NCI-H510A treated with DMSO at 0.1 percent for 48 hours (cell line): ENCODE measurements around the gene ADIG.
"Not testable (repeated sequence)": the region's sequence is repeated elsewhere in the genome, so short reads cannot be mapped to it uniquely, and the experiment has no call there.

Experiments
- DNase-seq: peaks from one replicate; lab custom pipeline; 2025; lab: John Stamatoyannopoulos, UW

Gene ADIG

DNA sequence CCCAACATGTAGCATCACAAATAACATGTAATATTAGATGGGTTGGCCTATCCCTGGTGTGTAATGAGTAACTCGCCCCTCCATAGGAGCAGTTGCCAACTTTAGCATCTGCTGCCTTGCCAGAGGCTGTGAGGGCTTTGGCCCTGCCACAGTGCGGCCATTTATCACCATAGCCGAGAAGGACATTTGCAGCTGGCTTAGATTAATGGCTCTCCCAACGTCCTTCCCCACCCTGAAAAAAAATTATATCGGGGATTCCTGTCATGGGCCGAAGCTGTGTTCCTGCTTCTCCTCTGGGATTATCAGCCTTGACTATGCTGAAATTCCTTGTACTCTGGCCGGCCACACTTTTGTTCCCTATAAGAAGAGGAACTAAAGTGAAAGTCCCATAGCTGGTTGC is 7.6 kb upstream of the ADIG start:
- DNase-seq, result no peak

- peak; percentile 16 for DNase-seq
These were observed 1.6 kb upstream of the ADIG start for GRCh38 chr20:38579219-38579910.

DNA sequence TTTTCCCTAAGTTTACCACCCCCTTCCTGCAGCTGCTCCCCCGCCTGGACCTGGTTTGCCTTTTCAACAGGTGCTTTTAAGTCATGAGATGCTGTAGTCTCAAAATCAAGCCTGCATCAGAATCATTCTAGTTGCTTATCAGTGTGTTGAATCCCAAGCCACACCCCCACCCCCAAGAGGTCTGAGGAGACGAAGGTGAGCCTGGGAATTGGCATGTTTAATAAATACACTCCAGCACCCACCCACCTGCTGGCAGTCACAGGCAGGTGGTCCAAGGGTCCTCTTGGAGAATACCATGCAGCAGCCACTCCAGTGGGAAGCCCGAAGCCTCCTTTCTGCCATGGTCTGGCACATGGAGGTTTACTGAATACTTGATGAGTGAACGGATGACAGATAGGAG is 1.1 kb upstream of the ADIG start:
- DNase-seq, result no peak

DNA sequence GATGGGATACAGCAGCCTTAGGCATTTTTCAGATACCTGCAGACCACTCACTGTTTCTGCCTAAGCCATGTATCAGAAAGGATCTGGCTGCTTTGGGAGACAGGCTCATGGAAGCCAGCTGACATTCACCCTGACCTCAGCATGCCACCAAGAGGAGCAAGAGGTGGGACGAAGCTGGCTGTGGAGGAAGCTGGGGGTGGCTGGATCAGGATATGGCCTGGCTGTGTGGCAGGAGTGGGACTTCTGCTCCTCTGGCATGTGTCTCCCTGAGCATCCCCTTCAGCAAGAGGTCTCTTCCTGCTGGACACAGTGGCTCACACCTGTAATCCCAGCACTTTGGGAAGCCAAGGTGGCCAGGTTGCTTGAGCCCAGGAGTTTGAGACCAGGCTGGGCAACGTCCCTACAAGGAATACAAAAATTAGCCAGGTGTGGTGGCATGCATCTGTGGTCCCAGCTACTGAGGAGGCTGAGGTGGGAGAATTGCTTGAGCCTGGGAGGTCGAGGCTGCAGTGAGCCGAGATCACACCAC is 897 bp downstream of the ADIG start:
- no peak for DNase-seq

GRCh38 chr20:38583306-38583705 is 2.3 kb downstream of the ADIG start:
- DNase-seq, result no peak

DNA sequence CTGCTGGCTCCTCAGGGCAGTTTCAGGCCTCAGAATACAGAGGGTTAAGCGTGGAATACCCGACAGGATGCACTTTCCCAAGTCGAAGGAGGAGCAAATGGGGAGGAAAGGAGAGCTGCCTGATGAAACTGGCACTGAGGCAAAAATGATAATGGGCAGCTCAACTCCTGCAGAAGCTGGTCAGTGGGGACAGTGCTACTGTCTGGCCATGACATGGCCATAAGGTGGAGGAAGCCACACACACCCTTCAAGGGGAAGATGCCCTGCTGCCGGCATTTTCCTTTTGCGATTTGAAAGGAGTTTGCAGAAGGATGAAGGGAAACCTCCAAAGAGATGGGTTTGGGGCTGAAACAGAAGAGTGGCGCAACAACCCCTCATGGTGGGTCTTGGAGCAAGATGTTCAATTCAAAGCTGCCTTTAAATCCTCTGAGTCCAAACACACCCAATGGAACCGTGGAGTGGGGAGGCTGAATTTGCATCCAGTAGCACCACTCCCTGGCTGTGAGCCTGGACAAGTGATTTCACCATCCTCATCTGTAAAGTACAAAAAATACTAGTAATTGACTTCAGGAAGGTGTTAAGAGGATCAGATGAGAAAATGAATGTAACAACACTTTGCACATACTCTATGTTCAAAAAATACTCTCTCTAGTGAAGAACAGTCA is 3.2 kb downstream of the ADIG start:
- no peak for DNase-seq

DNA sequence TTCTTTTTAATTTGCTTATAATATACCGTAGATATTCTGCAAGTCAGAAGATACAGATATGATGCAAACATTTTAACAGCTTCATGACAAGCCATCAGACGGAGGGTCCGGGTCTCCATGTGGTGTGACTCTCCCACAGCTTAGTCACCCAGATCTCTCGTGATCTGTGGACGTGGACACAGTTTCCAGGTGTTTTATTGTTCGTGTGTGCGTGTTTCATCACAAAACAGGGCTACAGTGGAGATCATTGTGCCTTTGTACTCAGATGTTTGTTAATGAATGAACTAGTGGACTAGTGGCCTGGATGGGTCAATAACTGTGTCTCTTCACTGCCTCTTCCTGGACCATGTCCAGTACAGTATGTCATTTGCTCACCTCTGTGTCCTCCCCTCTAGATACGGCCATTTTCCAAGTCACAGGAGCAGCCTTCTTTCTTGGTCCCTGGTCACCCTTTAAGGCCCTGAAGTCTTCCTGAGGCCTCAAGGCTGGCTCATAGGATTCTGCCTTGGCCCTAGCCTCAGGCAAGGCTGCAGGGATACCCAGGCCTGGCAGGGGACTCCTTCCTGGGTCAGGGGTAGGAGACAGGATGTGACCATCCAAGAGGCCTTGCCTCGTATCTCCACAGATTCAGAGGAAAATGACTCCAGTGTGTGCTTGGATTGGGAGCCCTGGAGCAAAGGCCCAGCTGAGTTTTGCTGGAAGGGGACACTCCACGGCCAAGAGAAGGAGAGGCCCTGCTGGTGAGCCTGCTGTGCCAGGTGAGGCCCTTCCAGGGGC is 4.6 kb downstream of the ADIG start:
- no peak for DNase-seq

GRCh38 chr20:38586181-38586525 is 5.2 kb downstream of the ADIG start:
- no peak for DNase-seq

- DNase-seq, result no peak
These were observed 7.3 kb downstream of the ADIG start for GRCh38 chr20:38588303-38588702.

DNA sequence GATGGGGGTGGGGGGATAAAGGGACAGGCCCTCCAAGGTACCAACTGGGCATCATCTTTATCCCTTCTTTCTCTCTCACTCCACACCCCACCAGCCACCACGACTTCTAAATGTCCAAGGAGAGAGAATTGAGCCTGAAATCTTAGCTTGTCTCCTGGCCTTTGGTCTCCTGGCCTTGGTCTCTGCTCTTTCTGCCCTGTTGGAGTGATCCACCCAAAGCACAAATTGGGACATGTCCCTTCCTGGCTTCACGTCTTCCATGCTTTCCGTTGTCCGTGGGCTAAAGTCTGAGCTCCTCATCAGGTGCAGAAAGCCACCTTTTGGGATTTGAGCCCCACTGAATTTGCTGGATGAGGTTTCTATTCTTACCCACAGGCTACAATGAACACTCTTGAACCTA is 8.4 kb downstream of the ADIG start:
- no peak for DNase-seq

DNA sequence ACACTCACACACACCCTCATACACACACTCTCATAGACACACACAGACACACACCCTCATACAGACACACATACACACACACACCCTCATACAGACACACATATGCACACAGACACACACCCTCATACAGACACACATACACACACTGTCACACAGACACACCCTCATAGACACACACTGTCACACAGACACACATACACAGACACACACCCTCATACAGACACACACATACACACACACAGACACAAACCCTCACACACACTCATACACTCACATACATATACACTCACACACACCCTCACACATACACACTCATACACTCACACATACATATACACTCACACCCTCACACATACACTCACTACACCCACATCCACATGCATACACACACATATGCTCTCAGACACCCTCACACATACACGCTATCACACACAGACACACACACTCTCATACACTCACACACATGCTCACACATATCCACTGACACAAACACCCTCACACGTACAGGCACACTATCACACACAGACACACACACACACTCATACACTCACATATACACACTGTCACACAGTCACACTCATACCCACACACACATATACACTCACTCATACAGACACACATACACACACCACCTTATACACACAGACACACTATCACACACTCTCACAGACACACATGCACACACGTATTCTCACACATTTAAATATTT is 9.1 kb downstream of the ADIG start:
- no peak for DNase-seq

DNA sequence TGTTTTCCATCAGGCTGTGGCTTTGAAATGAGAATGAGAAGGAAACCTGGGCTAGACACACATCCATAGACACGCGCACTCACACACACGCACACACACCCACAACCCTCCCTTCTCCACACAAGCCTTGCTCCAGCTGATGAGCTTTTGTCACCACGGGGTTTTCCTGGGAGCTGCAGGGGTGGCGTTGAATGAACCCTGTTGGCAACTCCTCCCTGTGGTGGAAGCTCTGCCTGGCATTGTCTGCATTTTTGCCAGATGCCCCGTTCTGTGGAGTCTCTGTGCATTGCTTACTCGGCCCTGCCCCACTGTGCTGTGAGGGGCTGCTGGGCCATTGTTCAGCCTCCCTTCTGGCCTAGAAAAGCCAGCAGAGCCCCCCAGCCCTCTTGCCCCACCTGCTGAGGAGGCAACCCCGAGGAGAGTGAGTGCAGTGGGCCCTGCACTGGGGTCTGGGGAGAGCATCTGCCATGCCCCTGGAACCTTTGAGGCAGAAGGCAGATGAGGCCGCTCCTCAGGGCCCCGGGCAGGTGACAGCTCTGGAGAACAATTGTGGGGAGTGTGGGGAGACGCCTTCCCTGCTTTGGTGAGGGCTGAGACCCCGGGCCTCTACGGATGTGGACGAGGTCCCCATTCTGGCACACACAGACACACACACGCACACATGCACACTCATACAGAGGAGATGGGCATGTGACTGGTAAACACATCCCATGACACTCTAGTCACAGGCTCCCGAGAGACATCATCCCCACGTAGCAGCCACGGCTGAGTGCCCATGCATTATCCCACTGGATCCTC is 9.9 kb downstream of the ADIG start:
- no peak for DNase-seq

- DNase-seq, result no peak
These were observed 10.7 kb downstream of the ADIG start for GRCh38 chr20:38591474-38592410.

- DNase-seq, result not testable (repeated sequence)
These were observed 11.4 kb downstream of the ADIG start for GRCh38 chr20:38592411-38592790.

DNA sequence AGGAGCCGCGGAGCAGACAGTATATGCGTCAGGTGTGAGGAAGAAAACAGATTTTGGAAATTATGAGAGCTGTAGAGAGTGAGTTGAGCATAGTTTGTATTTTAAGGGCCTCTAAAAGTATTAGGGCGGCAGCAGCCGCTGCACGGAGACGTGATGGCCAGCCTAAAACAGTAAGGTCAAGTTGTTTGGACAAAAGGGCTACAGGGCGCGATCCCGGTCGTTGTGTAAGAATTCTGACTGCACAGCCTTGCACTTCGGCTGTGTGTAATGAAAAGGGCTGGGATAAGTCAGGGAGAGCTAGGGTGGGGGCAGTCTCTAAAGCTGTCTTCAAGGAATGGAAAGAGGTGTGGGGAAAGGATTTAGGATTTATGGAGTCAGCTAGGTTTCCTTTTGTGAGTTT is 13.3 kb downstream of the ADIG start:
- not testable (repeated sequence) for DNase-seq

DNA sequence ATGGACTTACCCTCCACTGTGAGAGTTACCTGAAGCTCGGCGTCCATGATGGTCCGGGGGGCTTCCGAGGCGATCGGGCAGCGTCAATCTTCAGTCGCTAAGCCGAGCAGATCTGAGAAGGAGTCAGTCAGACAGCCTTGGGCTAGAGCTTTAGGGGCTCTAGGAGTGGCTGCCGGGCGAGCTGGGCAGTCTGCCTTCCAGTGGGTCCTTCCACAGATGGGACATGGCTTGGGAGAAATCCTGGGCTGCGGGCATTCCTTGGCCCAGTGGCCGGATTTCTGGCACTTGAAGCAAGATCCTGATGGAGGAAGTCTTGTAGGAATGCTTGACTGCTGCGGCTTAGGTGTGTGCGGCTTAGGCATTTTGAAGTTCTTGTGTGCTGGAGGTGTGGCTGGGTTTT is 14.9 kb downstream of the ADIG start:
- not testable (repeated sequence) for DNase-seq

GRCh38 chr20:38599410-38599882 is 18.4 kb downstream of the ADIG start:
- peak; percentile 10 for DNase-seq

GRCh38 chr20:38600057-38600456 is 19.1 kb downstream of the ADIG start:
- DNase-seq, result no peak

- no peak for DNase-seq
These were observed 20.5 kb downstream of the ADIG start, which contains the start of gene ARHGAP40 for GRCh38 chr20:38601216-38602184. TSS of gene ARHGAP40 (plus strand) at chr20:38601809.
